Esophagus muscularis mucosa (tissue), 4 donors: ENCODE data around the gene LUZP1. TPM values are rescaled to one million over a fixed set of nuclear protein-coding genes. Genes with fewer than 3 reads are reported as not detected.
A peak's percentile ranks its signal among the peaks of the same experiment; 100 is the strongest.

Experiments
- DNase-seq: peaks from one replicate; pipeline ENCODE4 v3.0.0-alpha.2; 2017; ENCODE audit errors: extremely low spot score
- H3K27ac ChIP-seq, 4 donors: fragments of 200-600 bp; sonication (generic); replicated peaks in 1 of 4; 1 replicate in 3 of 4; 2 replicates in 1 of 4; pipeline ENCODE4 v1.5.1; 2016 to 2019; ENCODE audit warnings: mild to moderate bottlenecking in 1 of 4
- H3K27me3 ChIP-seq, 4 donors: fragments of 200-600 bp; sonication (generic); one replicate each; pipeline versions ENCODE4 v1.5.1 to v1.6.0; 2016 to 2019
- H3K36me3 ChIP-seq, 4 donors: fragments of 200-600 bp; sonication (generic); one replicate each; pipeline ENCODE4 v1.5.1; 2016 to 2019
- H3K4me1 ChIP-seq, 4 donors: fragments of 200-600 bp; sonication (generic); one replicate each; pipeline ENCODE4 v1.5.1; 2016 to 2019
- H3K4me3 ChIP-seq, 4 donors: fragments of 200-600 bp; sonication (generic); 1 replicate in 2 of 4; 2 replicates in 2 of 4; pipeline ENCODE4 v1.5.1; 2016 to 2019; ENCODE audit warnings: mild to moderate bottlenecking in 4 of 4, moderate library complexity in 1 of 4
- H3K9me3 ChIP-seq, 4 donors: fragments of 200-600 bp; sonication (generic); 1 replicate in 3 of 4; 2 replicates in 1 of 4; pipeline ENCODE4 v1.5.1; 2016 to 2019
- EP300 ChIP-seq: sonication (generic); formaldehyde crosslinking; IDR thresholded peaks from one replicate; pipeline ENCODE4 v1.6.1; 2017; ENCODE audit warnings: antibody characterized with exemption
- POLR2A ChIP-seq: fragments of 450-650 bp; IDR thresholded peaks from one replicate; pipeline ENCODE4 v1.6.1; 2017; ENCODE audit warnings: antibody characterized with exemption, moderate library complexity, mild to moderate bottlenecking, low read depth
- POLR2AphosphoS5 ChIP-seq, 2 donors: sonication (generic); formaldehyde crosslinking; IDR thresholded peaks; one replicate each; pipeline ENCODE4 v1.6.1; 2017; ENCODE audit warnings: antibody characterized with exemption in 2 of 2
- WGBS: methylation state at CpG from one replicate; pipeline ENCODE4 v1.1.5; 2018; 5-methylcytosine and 5-hydroxymethylcytosine counted together
- intact Hi-C: fragments of 100-400 bp; cut with DNase I; formaldehyde crosslinking; loops from one replicate; pipeline ENCODE4 v1.15.1; 2023
- total RNA-seq, 4 donors: library from RNA; depleted of rRNA; stranded (reverse); fragments of >200 nt; gene quantifications; one replicate each; pipeline versions ENCODE4 v1.1.0 to v1.2.1, GENCODE V29; 2016
- TF ChIP-seq, protein P1 (sequence below), 3 experiments: fragments of 200-600 bp in 2 of 3; fragments of 450-650 bp in 1 of 3; sonication (generic) in 2 of 3; IDR thresholded peaks; one replicate each; pipeline ENCODE4 v1.5.1; 2017 to 2019; ENCODE audit warnings: antibody characterized with exemption in 3 of 3, mild to moderate bottlenecking in 2 of 3, moderate library complexity in 1 of 3

The LUZP1 gene
- total RNA-seq, 4 donors from 2014 or later, result 23.4 to 34.4 (median 27.3) TPM

DNA sequence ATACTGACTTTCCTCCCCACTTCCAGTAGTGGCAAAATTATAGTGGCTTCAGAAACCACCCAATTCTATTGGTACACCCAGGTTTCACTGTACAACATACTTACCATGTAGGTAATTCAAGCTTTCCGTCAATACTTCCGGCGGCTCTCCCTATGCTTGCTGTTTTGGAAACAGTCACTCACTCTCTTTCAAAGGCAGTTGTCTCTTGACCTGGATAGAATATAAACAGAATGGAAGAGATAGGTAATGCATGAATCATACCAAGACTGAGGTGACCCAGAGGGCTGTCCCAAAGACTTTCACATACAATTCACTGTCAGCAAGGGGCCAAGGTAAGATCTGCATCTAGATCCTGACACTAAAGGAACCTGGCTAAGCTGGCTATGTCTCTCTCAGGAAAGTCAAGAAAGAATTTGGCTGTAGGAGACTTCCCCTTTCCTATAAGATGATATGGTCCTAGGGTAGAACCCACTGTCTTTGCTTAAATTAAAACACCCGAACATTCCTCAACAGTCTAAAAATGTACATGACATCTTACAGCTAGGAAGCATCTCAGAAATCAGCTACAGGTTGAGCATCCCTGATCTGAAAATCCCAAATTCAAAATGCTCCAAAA is 59.6 kb downstream of the LUZP1 start:
- H3K27ac ChIP-seq, result no peak overlapping the region
- TF ChIP-seq POLR2A (no peak), POLR2AphosphoS5 (IDR thresholded peaks at IDR 0.05) (no peak), EP300 (no peak)
- TF ChIP-seq, protein P1, sequence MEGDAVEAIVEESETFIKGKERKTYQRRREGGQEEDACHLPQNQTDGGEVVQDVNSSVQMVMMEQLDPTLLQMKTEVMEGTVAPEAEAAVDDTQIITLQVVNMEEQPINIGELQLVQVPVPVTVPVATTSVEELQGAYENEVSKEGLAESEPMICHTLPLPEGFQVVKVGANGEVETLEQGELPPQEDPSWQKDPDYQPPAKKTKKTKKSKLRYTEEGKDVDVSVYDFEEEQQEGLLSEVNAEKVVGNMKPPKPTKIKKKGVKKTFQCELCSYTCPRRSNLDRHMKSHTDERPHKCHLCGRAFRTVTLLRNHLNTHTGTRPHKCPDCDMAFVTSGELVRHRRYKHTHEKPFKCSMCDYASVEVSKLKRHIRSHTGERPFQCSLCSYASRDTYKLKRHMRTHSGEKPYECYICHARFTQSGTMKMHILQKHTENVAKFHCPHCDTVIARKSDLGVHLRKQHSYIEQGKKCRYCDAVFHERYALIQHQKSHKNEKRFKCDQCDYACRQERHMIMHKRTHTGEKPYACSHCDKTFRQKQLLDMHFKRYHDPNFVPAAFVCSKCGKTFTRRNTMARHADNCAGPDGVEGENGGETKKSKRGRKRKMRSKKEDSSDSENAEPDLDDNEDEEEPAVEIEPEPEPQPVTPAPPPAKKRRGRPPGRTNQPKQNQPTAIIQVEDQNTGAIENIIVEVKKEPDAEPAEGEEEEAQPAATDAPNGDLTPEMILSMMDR (IDR thresholded peaks at IDR 0.05), result no peak
- no peak for DNase-seq
- peaks cover 7 to 33% (median 24%) of the 10 kb centered on the region in 4 donors for H3K4me1 ChIP-seq
- peaks cover 0 to 32% (median 15%) of the 10 kb centered on the region in 4 donors for H3K36me3 ChIP-seq
- WGBS, result 95% methylated on average over 4 of the region's 4 CpGs
- H3K4me3 ChIP-seq, result no peak overlapping the region
- intact Hi-C loops, result no loop called here
- no peaks in the 10 kb centered on the region for H3K9me3 ChIP-seq
- H3K27me3 ChIP-seq, result no peaks in the 10 kb centered on the region

DNA sequence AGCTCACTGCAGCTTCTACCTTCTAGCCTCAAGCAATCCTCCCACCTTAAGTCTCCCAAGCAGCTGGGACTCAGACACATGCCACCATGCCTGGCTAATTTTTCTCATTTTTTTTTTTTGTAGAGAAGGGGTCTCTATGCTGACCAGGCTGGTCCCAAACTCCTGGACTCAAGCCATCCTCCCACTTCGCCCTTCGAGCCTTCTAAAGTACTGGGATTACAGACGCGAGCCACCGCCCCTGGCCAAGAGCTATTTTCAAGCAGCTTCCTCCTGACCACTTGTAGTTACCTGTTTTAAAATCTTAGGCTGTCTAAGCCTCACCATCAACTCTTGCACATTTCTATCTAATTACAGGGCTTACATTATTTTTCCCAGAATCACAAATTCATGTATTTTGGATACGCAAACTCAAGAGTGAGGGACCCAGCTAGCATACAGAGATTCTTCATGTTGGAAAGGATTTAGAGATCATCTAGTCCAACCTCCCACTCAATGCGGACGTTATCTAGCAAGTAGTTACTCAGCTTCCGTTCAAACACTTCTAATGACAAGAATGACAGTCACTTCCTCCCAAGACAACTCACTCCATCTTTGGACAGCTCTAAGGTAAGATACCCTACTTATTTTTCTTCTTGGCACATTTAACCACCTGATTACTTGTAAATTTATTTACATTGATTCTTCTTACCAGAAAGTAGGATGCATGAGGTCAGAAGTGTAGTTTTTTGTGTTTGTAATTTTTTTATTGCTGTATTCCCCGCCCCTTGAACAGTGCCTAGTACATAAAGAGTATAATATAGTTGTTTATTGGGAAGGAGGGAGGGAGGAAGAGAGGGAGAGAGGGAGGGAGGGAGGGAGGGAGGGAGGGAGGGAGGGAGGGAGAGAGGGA is 65.4 kb downstream of the LUZP1 start:
- H3K4me3 ChIP-seq, result no peak overlapping the region
- intact Hi-C loops, result no loop called here
- H3K36me3 ChIP-seq, result peaks cover 0 to 22% (median 12%) of the 10 kb centered on the region in 4 donors
- 66% methylated on average over 10 of the region's 10 CpGs for WGBS
- DNase-seq, result no peak
- TF ChIP-seq EP300 (no peak), POLR2AphosphoS5 (IDR thresholded peaks at IDR 0.05) (no peak), POLR2A (no peak)
- TF ChIP-seq, protein P1 (IDR thresholded peaks at IDR 0.05), result no peak
- no peaks in the 10 kb centered on the region for H3K9me3 ChIP-seq
- peak overlapping the region in 3 of 4 donors; percentile 35 to 67 (median 58) for H3K27ac ChIP-seq
- peaks cover 49 to 54% (median 51%) of the 10 kb centered on the region in 4 donors for H3K4me1 ChIP-seq
- H3K27me3 ChIP-seq, result no peaks in the 10 kb centered on the region

DNA sequence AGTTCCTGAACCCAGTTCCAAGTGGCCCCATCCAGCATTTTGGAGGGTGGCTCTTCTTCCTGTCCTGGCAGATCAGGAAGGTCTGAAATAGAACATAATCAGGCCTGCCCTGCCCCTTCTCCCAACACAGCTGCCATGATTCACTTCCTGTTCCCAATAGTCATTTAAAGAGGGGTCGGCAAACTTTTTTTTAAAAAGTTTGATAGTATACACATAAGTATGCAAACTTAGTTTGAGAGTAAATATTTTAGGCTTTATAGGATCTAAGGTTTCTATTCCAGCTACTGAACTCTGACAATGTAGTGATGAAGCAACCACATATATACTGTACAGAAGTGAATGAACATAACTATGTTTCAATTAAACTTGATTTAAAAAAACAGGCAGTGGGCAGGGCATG is 66.4 kb downstream of the LUZP1 start:
- Histone ChIP-seq H3K27ac (peak overlapping the region; percentile 30 to 67 (median 56)), H3K4me3 (no peak overlapping the region), H3K36me3 (peaks cover 0 to 12% (median 6%) of the 10 kb centered on the region in 4 donors), H3K27me3 (no peaks in the 10 kb centered on the region), H3K4me1 (peaks cover 49 to 62% (median 56%) of the 10 kb centered on the region in 4 donors), H3K9me3 (no peaks in the 10 kb centered on the region)
- no peak for DNase-seq
- no peak for TF ChIP-seq EP300
- peak in 1 of 2 donors; percentile 11 for TF ChIP-seq POLR2AphosphoS5 (IDR thresholded peaks at IDR 0.05)
- intact Hi-C loops, result no loop called here
- 46% methylated on average over 1 of the region's 1 CpG for WGBS

DNA sequence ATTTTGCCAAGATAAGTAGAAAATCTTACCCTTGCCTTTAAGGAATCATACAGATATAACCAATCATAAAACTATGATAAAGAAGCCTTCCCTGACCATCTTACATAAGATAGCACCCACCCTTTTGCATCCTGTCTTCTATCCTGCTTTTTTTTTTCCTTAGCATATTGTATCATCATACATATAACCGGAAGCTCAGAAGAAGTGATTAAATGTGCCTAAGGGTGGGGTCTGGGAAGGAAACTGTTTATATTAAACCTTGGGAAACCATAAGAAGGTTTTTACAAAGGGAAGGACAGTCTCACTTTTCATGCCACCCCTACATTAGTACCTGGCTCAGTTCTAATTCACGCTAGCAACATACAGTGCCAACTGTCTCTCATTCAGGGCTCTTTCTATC is 66.8 kb downstream of the LUZP1 start:
- no peak for TF ChIP-seq POLR2A
- TF ChIP-seq, protein P1 (IDR thresholded peaks at IDR 0.05), result no peak
- no peak for TF ChIP-seq POLR2AphosphoS5 (IDR thresholded peaks at IDR 0.05)
- no peak for TF ChIP-seq EP300
- no peak overlapping the region for H3K4me3 ChIP-seq
- DNase-seq, result no peak
- peaks cover 0 to 11% (median 4%) of the 10 kb centered on the region in 4 donors for H3K36me3 ChIP-seq
- no peaks in the 10 kb centered on the region for H3K27me3 ChIP-seq
- peaks cover 49 to 63% (median 56%) of the 10 kb centered on the region in 4 donors for H3K4me1 ChIP-seq
- intact Hi-C loops, result no loop called here
- no peaks in the 10 kb centered on the region for H3K9me3 ChIP-seq
- H3K27ac ChIP-seq, result peak overlapping the region; percentile 30 to 67 (median 56)
- 60% methylated on average over 2 of the region's 2 CpGs for WGBS
